IMR-90 (cell line): ENCODE data around the gene TSGA10IP. TPM values are rescaled to one million over a fixed set of nuclear protein-coding genes. Genes with fewer than 3 reads are reported as not detected.

Experiments used
- ATAC-seq: fragments of 200-7000 bp; cut with Tn5 transposase; 2 replicates; pipeline ENCODE4 v1.9.1; 2020; ENCODE audit warnings: low read depth, mild to moderate bottlenecking, moderate library complexity
- Bru-seq: library from RNA; stranded (reverse); fragments of 400-500 nt; gene quantifications from one replicate; lab custom pipeline; 2021; lab: Mats Ljungman, UMichigan
- BruChase-seq, 2 experiments: library from RNA; stranded (reverse); fragments of 400-500 nt; gene quantifications; one replicate each; lab custom pipeline; 2021; lab: Mats Ljungman, UMichigan
- BruUV-seq: library from RNA; stranded (reverse); fragments of 400-500 nt; replicated peaks from 2 replicates; lab custom pipeline; 2021; lab: Mats Ljungman, UMichigan
- CTCF ChIA-PET: fragments of 300-600 bp; formaldehyde crosslinking; extraction: SDS; loops from one replicate; lab custom pipeline; 2021; ENCODE audit warnings: antibody characterized with exemption; lab: Yijun Ruan, JAX
- POLR2A ChIA-PET: fragments of 300-600 bp; sonication (Branson Sonifier 250); formaldehyde crosslinking; loops from one replicate; lab custom pipeline; 2022; ENCODE audit warnings: antibody characterized with exemption; ENCODE audit not compliant: unreplicated experiment; lab: Charles Lee
- DNase-seq: peaks from one replicate; pipeline ENCODE4 v3.0.0; 2013
- H2AFZ ChIP-seq: replicated peaks from 2 replicates; pipeline ENCODE3; 2013; ENCODE audit warnings: low read length, mild to moderate bottlenecking; ENCODE audit not compliant: poor library complexity
- H2AK5ac ChIP-seq: 2 replicates; pipeline ENCODE4 v1.6.1; 2013; ENCODE audit warnings: low read depth, low read length, inconsistent platforms
- H2AK9ac ChIP-seq: replicated peaks from 2 replicates; pipeline ENCODE3; 2013; ENCODE audit warnings: mild to moderate bottlenecking, low read depth, low read length, moderate library complexity; ENCODE audit not compliant: poor library complexity
- H2BK120ac ChIP-seq: 2 replicates; pipeline ENCODE4 v1.6.1; 2013; ENCODE audit warnings: low read depth, low read length, inconsistent platforms
- H2BK15ac ChIP-seq: 3 replicates; pipeline ENCODE4 v1.6.1; 2013; ENCODE audit warnings: low read depth, low read length, inconsistent platforms
- H2BK20ac ChIP-seq: 2 replicates; pipeline ENCODE4 v1.6.1; 2013; ENCODE audit warnings: low read depth, mild to moderate bottlenecking, inconsistent platforms, low read length, moderate library complexity
- H2BK5ac ChIP-seq: 2 replicates; pipeline ENCODE4 v1.6.1; 2013; ENCODE audit warnings: mild to moderate bottlenecking, low read depth, low read length, inconsistent platforms; ENCODE audit not compliant: poor library complexity, severe bottlenecking
- H3K14ac ChIP-seq: replicated peaks from 2 replicates; pipeline ENCODE4 v1.6.1; 2013; ENCODE audit warnings: low read depth, low read length, inconsistent platforms
- H3K18ac ChIP-seq: 2 replicates; pipeline ENCODE4 v1.6.1; 2013; ENCODE audit warnings: low read depth, low read length, control low read depth
- H3K23ac ChIP-seq: 2 replicates; pipeline ENCODE4 v1.6.1; 2013; ENCODE audit warnings: low read depth, low read length, inconsistent platforms
- H3K27ac ChIP-seq: 2 replicates; pipeline ENCODE4 v1.5.1; 2013; ENCODE audit warnings: mild to moderate bottlenecking, control low read depth, low read length; ENCODE audit not compliant: insufficient read depth
- H3K27me3 ChIP-seq: 2 replicates; pipeline ENCODE4 v1.6.1; 2013; ENCODE audit warnings: low read length; ENCODE audit not compliant: control insufficient read depth, insufficient read depth
- H3K36me3 ChIP-seq: 2 replicates; pipeline ENCODE4 v1.6.1; 2013; ENCODE audit warnings: low read length, mixed read lengths; ENCODE audit not compliant: control insufficient read depth, insufficient read depth
- H3K4ac ChIP-seq: 2 replicates; pipeline ENCODE4 v1.6.1; 2013; ENCODE audit warnings: low read depth, low read length, inconsistent platforms
- H3K4me1 ChIP-seq: 2 replicates; pipeline ENCODE4 v1.6.1; 2013; ENCODE audit warnings: low read length, mixed read lengths; ENCODE audit not compliant: control insufficient read depth, insufficient read depth
- H3K4me2 ChIP-seq: 2 replicates; pipeline ENCODE4 v1.6.1; 2013; ENCODE audit warnings: low read depth, mild to moderate bottlenecking, control low read depth, low read length, moderate library complexity
- H3K4me3 ChIP-seq: 2 replicates; pipeline ENCODE4 v1.5.1; 2013; ENCODE audit warnings: low read depth, mild to moderate bottlenecking, control low read depth, low read length, moderate library complexity; ENCODE audit not compliant: insufficient read depth
- H3K56ac ChIP-seq: 2 replicates; pipeline ENCODE4 v1.6.1; 2013; ENCODE audit warnings: low read length, inconsistent platforms; ENCODE audit not compliant: insufficient read depth; ENCODE audit errors: extremely low read depth
- H3K79me1 ChIP-seq, 2 experiments: 2 replicates each; pipeline ENCODE4 v1.6.1; 2013; ENCODE audit warnings: low read length in 2 of 2, inconsistent platforms in 1 of 2, low read depth in 1 of 2
- H3K9ac ChIP-seq: 2 replicates; pipeline ENCODE4 v1.6.1; 2013; ENCODE audit warnings: low read depth, low read length, control low read depth
- H3K9me1 ChIP-seq: 2 replicates; pipeline ENCODE4 v1.6.1; 2013; ENCODE audit warnings: low read length, inconsistent platforms; ENCODE audit not compliant: insufficient read depth
- H3K9me3 ChIP-seq: 2 replicates; pipeline ENCODE4 v1.6.1; 2013; ENCODE audit warnings: low read length; ENCODE audit not compliant: control insufficient read depth, insufficient read depth
- H4K20me1 ChIP-seq: 2 replicates; pipeline ENCODE4 v1.6.1; 2013; ENCODE audit warnings: low read length, inconsistent platforms; ENCODE audit not compliant: insufficient read depth
- H4K5ac ChIP-seq: 2 replicates; pipeline ENCODE4 v1.6.1; 2013; ENCODE audit warnings: mild to moderate bottlenecking, low read depth, low read length, control low read depth
- H4K8ac ChIP-seq, 2 experiments: 2 replicates each; pipeline ENCODE4 v1.6.1; 2013; ENCODE audit warnings: low read depth in 2 of 2, low read length in 2 of 2, control low read depth in 1 of 2, inconsistent platforms in 1 of 2
- H4K91ac ChIP-seq: 2 replicates; pipeline ENCODE4 v1.6.1; 2013; ENCODE audit warnings: low read depth, low read length, inconsistent platforms; ENCODE audit not compliant: insufficient read depth
- BHLHE40 ChIP-seq: fragments of 150-350 bp; IDR thresholded peaks from 2 replicates; pipeline ENCODE4 v1.6.1; 2016; ENCODE audit warnings: mild to moderate bottlenecking, low read depth, low read length
- CHD1 ChIP-seq: IDR thresholded peaks from 2 replicates; pipeline ENCODE4 v1.6.1; 2012; ENCODE audit warnings: low read depth, low read length, improper control_type of control experiment
- ELK1 ChIP-seq: fragments of 150-350 bp; IDR thresholded peaks from 2 replicates; pipeline ENCODE4 v1.6.1; 2016; ENCODE audit warnings: low read depth, mild to moderate bottlenecking, low read length, moderate library complexity, borderline replicate concordance
- MAZ ChIP-seq: IDR thresholded peaks from 2 replicates; pipeline ENCODE4 v1.6.1; 2012; ENCODE audit warnings: low read depth, mild to moderate bottlenecking, low read length, improper control_type of control experiment, moderate library complexity, borderline replicate concordance
- MXI1 ChIP-seq: IDR thresholded peaks from 2 replicates; pipeline ENCODE4 v1.6.1; 2012; ENCODE audit warnings: low read depth, mild to moderate bottlenecking, low read length, moderate library complexity, borderline replicate concordance
- NFE2L2 ChIP-seq: fragments of 150-350 bp; IDR thresholded peaks from 2 replicates; pipeline ENCODE4 v1.6.1; 2016; ENCODE audit warnings: low read depth, mild to moderate bottlenecking, low read length
- POLR2A ChIP-seq: IDR thresholded peaks from 2 replicates; pipeline ENCODE4 v1.6.1; 2012; ENCODE audit warnings: mild to moderate bottlenecking, low read depth, low read length
- RAD21 ChIP-seq: IDR thresholded peaks from 2 replicates; pipeline ENCODE4 v1.6.1; 2012; ENCODE audit warnings: low read length, improper control_type of control experiment
- RFX5 ChIP-seq: IDR thresholded peaks from 2 replicates; pipeline ENCODE4 v1.8.0; 2012; ENCODE audit warnings: low read depth, mild to moderate bottlenecking, low read length, moderate library complexity
- SMC3 ChIP-seq: fragments of 150-350 bp; IDR thresholded peaks from 2 replicates; pipeline ENCODE4 v1.6.1; 2016; ENCODE audit warnings: low read depth, mild to moderate bottlenecking, antibody characterized with exemption, low read length, moderate library complexity
- WGBS, 2 experiments: methylation state at CpG; one replicate each; pipeline versions ENCODE4 v1.1.5 to v1.1.7; 2013; ENCODE audit warnings: missing lambda C conversion rate in 2 of 2; ENCODE audit not compliant: insufficient read length in 1 of 2; ENCODE audit errors: extremely low coverage in 2 of 2; 5-methylcytosine and 5-hydroxymethylcytosine counted together
- dilution Hi-C: fragments of 300-500 bp; cut with HindIII; formaldehyde crosslinking; loops from one replicate; pipeline ENCODE4 v1.14.3; 2018; ENCODE audit warnings: low sequenced_read_pairs; ENCODE audit not compliant: unreplicated experiment
- in situ Hi-C: fragments of 300-500 bp; cut with MboI; formaldehyde crosslinking; loops from 3 replicates; pipeline ENCODE4 v1.14.3; 2019; ENCODE audit warnings: low sequenced_read_pairs, inconsistent platforms, mixed read lengths
- intact Hi-C: fragments of 100-400 bp; cut with micrococcal nuclease; formaldehyde crosslinking; loops from 2 replicates; pipeline ENCODE4 v1.10.0; 2022
- long read RNA-seq: library from polyadenylated mRNA; unstranded; transcript quantifications from one replicate; pipeline ENCODE4 v2.0.0, GENCODE V29; 2021; ENCODE audit not compliant: unreplicated experiment
- polyA plus RNA-seq, 3 experiments: library from polyadenylated mRNA; depleted of rRNA; stranded (reverse); fragments of >200 nt; gene quantifications; 2 replicates each; pipeline ENCODE4 v1.2.3, GENCODE V29; 2012; ENCODE audit warnings: low replicate concordance in 1 of 3
- total RNA-seq: library from RNA; depleted of rRNA; stranded (reverse); fragments of >200 nt; gene quantifications from 2 replicates; pipeline ENCODE4 v1.2.3, GENCODE V29; 2012; rRNA removed

Gene TSGA10IP
- total RNA-seq: under 0.01 TPM in 1 of 2 replicates, not detected in the other
- 0.19 and 0.21 TPM in 2 replicates for polyA plus RNA-seq (2012; rRNA removed)
- polyA plus RNA-seq (2012; cell fraction: cytosol; rRNA removed): 0.13 and 0.22 TPM in 2 replicates
- polyA plus RNA-seq (2012; cell fraction: nucleus; rRNA removed; ENCODE audit: low replicate concordance): 0.12 and 0.28 TPM in 2 replicates
- percentile 10 among the genes with signal in this experiment for Bru-seq, nascent RNA
- percentile 16 among the genes with signal in this experiment for BruChase-seq, experiment 1, labeled RNA remaining after a 6-hour chase
- BruChase-seq, experiment 2, labeled RNA remaining after a 2-hour chase: percentile 9 among the genes with signal in this experiment
- long read RNA-seq: 0 reads

DNA sequence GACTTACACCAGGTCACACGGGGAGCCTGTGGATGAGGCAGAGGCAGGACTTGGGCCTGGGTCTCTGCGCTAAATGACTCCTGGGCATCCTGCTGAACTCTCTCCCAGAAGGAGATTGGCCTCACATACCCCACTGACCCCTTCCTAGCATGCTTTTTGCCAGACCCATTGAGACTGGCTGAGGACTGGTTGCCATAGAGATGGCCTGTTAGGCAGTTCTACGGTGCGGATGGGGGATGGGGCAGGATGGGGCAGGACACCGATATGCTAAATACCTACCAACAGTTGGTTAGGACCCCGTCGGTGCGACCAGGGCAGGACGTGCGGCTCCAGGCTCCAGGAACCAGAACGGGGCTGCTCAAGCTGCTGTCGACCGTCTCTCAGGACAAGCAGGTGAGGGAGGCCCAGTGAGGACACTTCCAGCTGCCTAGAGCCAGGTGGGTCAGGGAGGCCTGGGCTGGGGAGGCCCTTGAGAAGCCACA lies at the start of gene TSGA10IP:
TSGA10IP (plus strand) TSS at position 51 of the 482 bp plus-strand sequence; CDS start at position 247, 196 bp downstream.
- intact Hi-C loops: no loop called here
- Histone ChIP-seq H2BK120ac (no peak within 1 kb of the TSS), H2AFZ (peak within 1 kb of the TSS; percentile 27), H2AK5ac (no peak within 1 kb of the TSS), H3K4ac (no peak within 1 kb of the TSS), H3K23ac (no peak within 1 kb of the TSS), H3K9ac (no peak within 1 kb of the TSS), H3K56ac (no peak within 1 kb of the TSS), H3K9me1 (peaks cover 12% of the 10 kb centered on the region), H3K18ac (no peak within 1 kb of the TSS), H4K91ac (no peak within 1 kb of the TSS), H4K20me1 (0 out of 2 replicates have a peak, but pooled peaks cover 3% of the 10 kb centered on the region), H2AK9ac (peak within 1 kb of the TSS; percentile 13), H3K36me3 (no peaks in the 10 kb centered on the region), H2BK15ac (no peak within 1 kb of the TSS), H3K79me1 (peaks cover 0 to 13% of the 10 kb centered on the region in 2 experiments; a peak in 2 of 4 replicates), H3K14ac (no peak within 1 kb of the TSS), H3K27me3 (peaks cover 3% of the 10 kb centered on the region; the same call in 1 of the 2 replicates), H3K4me2 (no peak within 1 kb of the TSS), H4K8ac (no peak within 1 kb of the TSS), H3K4me1 (peaks cover 6% of the 10 kb centered on the region), H2BK5ac (no peak within 1 kb of the TSS), H3K9me3 (no peaks in the 10 kb centered on the region), H4K5ac (no peak within 1 kb of the TSS), H2BK20ac (no peak within 1 kb of the TSS), H3K27ac (no peak within 1 kb of the TSS), H3K4me3 (no peak within 1 kb of the TSS)
- ChIA-PET CTCF (no interaction called here), POLR2A (no interaction called here)
- BruUV-seq: no TSS peak
- 65% methylated on average over 7 of the region's 13 CpGs; no CpG with 5 or more reads in 1 of the 2 experiments for WGBS, 2 experiments
- DNase-seq (no peak), ATAC-seq (no peak)
- TF ChIP-seq RFX5 (no peak), NFE2L2 (no peak), MAZ (no peak), ELK1 (no peak), BHLHE40 (no peak), SMC3 (no peak), MXI1 (no peak), CHD1 (no peak), POLR2A (no peak), RAD21 (no peak)
- dilution Hi-C loops: no loop called here
- in situ Hi-C loops: no loop called here
